Tibial nerve (tissue), 4 donors: Measurements from ENCODE around the gene BACH1.

ENCODE experiments used
- CTCF ChIP-seq, 5 experiments: fragments of 200-600 bp in 3 of 5; fragments of 450-650 bp in 2 of 5; sonication (generic) in 3 of 5; IDR thresholded peaks; one replicate each; pipeline ENCODE4 v1.5.1; 2016 to 2019; ENCODE audit warnings: antibody characterized with exemption in 5 of 5, mild to moderate bottlenecking in 3 of 5, moderate library complexity in 2 of 5
- EP300 ChIP-seq, 2 donors: sonication (generic); formaldehyde crosslinking; IDR thresholded peaks; one replicate each; pipeline ENCODE4 v1.6.1; 2017; ENCODE audit warnings: antibody characterized with exemption in 2 of 2, mild to moderate bottlenecking in 1 of 2

DNA sequence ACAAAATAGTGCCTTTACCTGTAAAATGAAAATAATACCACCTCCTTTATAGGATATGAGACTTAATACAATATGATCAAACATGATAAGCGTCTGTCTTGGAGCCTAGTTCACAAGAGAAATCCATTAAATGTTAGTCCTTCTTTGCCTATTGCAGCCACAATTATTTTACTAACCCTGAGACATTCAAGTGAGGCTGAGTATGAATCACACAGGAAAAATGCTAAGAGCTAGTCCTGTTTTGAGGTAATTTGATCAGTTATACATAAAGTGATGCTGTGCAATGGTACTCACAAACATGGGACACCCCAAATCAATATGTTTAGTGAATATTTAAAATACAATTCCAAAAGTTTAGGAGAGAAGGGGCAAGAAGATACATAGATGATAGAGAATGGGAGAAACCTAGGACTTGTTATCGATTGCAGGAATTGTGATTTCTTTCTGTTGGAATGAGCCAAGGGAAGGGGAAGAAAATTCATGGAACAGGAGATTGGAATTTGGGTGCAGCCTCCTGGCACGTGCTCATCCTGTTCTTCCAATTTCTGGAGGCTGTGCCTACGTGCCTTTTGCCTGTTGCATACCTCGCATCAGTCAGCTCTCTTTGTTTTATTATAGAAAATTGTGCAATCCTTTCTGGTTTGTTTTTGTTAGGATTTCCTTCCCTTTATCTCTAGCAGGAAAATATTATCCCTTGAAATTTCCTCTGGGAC is 39.9 kb upstream of the BACH1 start:
- TF ChIP-seq CTCF (IDR thresholded peaks at IDR 0.05) (no peak), EP300 (IDR thresholded peaks at IDR 0.05) (no peak)
